ENCODE measurements around the gene AMHR2.
"Not testable (repeated sequence)": the region's sequence is repeated elsewhere in the genome, so short reads cannot be mapped to it uniquely, and the experiment has no call there.

Gene AMHR2

DNA sequence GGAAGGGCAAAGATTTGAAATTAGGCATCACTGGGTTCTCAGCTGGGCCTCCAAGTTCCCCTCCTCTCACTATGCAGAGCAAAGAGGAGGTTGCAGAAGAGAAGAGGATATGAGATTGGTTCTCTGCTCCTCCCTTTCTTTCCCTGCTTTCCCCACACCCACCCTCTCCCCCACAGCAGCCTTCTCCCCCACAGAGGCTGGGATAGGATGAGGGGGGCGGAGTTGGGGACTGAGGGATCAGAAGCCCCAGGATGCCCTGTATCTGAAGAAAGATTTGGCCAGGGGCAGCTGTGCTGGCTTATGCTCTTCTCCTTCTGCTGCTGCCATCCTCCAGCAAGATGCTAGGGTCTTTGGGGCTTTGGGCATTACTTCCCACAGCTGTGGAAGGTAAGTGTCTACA lies at the start of gene AMHR2:
TSS of gene AMHR2 (plus strand) at position 259 of the 400 bp plus-strand sequence. CDS start at position 339, 80 bp downstream.
- Mint-ChIP-seq H3K4me1 (peaks cover 38% of the 10 kb centered on the region), H3K9me3 (no peaks in the 10 kb centered on the region), H3K27ac (peak within 1 kb of the TSS; percentile 49 to 79 (median 66)), H3K27me3 (ENCODE audit: low read depth) (peaks cover 7% of the 10 kb centered on the region), H3K4me3 (peak within 1 kb of the TSS in 2 of 3 experiments; percentile 47 to 60), H3K36me3 (ENCODE audit: low read depth) (no peaks in the 10 kb centered on the region)
- TF ChIP-seq, protein P1, sequence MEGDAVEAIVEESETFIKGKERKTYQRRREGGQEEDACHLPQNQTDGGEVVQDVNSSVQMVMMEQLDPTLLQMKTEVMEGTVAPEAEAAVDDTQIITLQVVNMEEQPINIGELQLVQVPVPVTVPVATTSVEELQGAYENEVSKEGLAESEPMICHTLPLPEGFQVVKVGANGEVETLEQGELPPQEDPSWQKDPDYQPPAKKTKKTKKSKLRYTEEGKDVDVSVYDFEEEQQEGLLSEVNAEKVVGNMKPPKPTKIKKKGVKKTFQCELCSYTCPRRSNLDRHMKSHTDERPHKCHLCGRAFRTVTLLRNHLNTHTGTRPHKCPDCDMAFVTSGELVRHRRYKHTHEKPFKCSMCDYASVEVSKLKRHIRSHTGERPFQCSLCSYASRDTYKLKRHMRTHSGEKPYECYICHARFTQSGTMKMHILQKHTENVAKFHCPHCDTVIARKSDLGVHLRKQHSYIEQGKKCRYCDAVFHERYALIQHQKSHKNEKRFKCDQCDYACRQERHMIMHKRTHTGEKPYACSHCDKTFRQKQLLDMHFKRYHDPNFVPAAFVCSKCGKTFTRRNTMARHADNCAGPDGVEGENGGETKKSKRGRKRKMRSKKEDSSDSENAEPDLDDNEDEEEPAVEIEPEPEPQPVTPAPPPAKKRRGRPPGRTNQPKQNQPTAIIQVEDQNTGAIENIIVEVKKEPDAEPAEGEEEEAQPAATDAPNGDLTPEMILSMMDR (IDR thresholded peaks at IDR 0.05; ENCODE audit: unreplicated experiment in 3 of 3) = no peak

DNA sequence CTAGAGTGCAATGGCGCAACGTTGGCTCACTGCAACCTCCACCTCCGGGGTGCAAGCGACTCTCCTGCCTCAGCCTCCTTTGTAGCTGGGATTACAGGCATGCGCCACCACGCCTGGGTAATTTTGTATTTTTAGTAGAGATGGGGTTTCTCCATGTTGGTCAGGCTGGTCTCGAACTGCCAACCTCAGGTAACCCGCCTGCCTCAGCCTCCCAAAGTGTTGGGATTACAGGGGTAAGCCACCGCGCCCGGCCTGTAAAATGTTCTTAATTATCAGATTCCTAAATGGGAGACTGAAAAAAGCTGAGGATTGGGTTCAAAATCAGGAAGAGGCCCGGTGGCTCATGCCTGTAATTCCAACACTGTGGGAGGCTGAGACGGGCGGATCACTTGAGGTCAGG lies 49.4 kb upstream of the AMHR2 start:
- H3K4me1 Mint-ChIP-seq = peaks cover 28% of the 10 kb centered on the region
- not testable (repeated sequence) for H3K27me3 Mint-ChIP-seq (ENCODE audit: low read depth); H3K36me3 Mint-ChIP-seq (ENCODE audit: low read depth); H3K9me3 Mint-ChIP-seq; H3K4me3 Mint-ChIP-seq
- peak overlapping the region; percentile 81 to 97 (median 96) for H3K27ac Mint-ChIP-seq

DNA sequence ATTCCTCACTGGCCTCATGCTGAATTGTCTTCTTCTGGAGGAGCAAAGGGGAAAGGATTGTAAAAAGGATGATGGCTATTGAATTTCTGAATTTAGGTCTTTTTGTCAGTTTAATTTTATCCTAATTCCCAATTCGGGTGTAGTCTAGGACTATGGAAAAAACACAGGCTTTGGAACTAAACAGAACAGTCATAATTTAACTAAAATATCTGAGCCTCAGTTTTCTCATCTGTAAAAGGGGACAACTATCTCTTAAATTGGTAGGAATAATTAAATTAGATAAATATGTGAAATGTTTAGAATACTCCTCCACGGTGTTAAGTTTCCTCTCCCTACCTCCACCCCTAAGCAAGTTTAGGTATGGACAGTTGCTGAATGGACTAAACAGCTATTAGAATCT lies 46.9 kb upstream of the AMHR2 start:
- Mint-ChIP-seq H3K27me3 (ENCODE audit: low read depth) (no peaks in the 10 kb centered on the region), H3K9me3 (no peaks in the 10 kb centered on the region), H3K36me3 (ENCODE audit: low read depth) (peaks cover 5% of the 10 kb centered on the region), H3K4me3 (no peak overlapping the region), H3K4me1 (peaks cover 22% of the 10 kb centered on the region), H3K27ac (peak overlapping the region in 2 of 3 experiments; percentile 68 to 73)
- TF ChIP-seq, protein P1 (IDR thresholded peaks at IDR 0.05; ENCODE audit: unreplicated experiment in 3 of 3) = no peak

DNA sequence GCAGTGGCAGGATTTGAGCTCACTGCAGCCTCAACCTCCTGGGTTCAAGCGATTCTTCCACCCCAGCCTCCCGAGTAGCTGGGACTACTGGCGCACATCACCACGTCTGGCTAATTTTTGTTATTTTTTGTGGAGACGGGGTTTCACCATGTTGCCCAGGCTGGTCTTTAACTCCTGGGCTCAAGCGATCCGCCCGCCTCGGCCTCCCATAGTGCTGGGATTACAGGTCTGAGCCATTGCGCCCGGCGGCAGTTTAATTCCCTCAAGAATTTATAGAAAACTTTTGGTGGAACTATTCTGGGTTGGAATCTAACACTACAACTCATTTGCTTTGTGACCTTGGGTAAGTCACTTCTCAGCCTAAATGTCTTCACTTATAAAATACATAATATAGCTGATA lies 45.4 kb upstream of the AMHR2 start:
- H3K9me3 Mint-ChIP-seq = no peaks in the 10 kb centered on the region
- H3K4me1 Mint-ChIP-seq = peaks cover 27% of the 10 kb centered on the region
- H3K27ac Mint-ChIP-seq = no peak overlapping the region
- H3K36me3 Mint-ChIP-seq (ENCODE audit: low read depth) = peaks cover 20% of the 10 kb centered on the region
- no peak overlapping the region for H3K4me3 Mint-ChIP-seq
- no peaks in the 10 kb centered on the region for H3K27me3 Mint-ChIP-seq (ENCODE audit: low read depth)
- TF ChIP-seq, protein P1 (IDR thresholded peaks at IDR 0.05; ENCODE audit: unreplicated experiment in 3 of 3) = no peak

DNA sequence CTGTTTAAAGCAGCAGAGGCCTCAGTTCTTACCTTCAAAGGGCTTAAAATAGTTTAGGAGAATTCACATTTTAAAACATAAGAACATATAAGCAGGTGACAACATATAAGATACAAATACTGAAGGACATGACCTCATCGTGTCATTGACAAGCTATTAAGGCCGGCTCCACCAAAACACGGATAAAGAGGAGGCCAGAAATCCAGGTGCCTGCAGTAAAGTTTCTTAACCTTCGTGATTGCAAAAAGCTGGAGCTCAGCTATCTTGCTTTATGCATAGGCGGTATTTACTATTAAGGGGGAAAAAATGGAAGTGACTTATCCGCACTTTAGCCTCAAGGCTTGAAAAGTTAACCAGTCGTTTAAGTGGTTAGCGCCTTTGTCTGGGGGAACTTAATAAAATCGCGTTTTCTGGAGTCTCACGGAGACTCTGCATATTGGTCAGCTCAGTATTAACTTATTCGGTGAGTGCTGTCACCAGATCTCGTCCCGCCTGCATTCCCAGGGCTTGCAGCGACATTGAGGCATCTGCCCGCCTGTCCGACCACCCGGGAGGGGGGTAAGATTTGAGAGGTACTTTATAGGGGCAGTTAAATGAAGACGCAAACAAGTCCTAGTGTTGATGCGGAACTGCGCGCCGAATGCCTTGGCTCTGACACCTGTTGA lies 44.8 kb upstream of the AMHR2 start:
- Mint-ChIP-seq H3K36me3 (ENCODE audit: low read depth) (peaks cover 26% of the 10 kb centered on the region), H3K4me1 (peaks cover 30% of the 10 kb centered on the region), H3K27ac (no peak overlapping the region), H3K9me3 (no peaks in the 10 kb centered on the region), H3K4me3 (no peak overlapping the region), H3K27me3 (ENCODE audit: low read depth) (no peaks in the 10 kb centered on the region)
- TF ChIP-seq, protein P1 (IDR thresholded peaks at IDR 0.05; ENCODE audit: unreplicated experiment in 3 of 3) = no peak

DNA sequence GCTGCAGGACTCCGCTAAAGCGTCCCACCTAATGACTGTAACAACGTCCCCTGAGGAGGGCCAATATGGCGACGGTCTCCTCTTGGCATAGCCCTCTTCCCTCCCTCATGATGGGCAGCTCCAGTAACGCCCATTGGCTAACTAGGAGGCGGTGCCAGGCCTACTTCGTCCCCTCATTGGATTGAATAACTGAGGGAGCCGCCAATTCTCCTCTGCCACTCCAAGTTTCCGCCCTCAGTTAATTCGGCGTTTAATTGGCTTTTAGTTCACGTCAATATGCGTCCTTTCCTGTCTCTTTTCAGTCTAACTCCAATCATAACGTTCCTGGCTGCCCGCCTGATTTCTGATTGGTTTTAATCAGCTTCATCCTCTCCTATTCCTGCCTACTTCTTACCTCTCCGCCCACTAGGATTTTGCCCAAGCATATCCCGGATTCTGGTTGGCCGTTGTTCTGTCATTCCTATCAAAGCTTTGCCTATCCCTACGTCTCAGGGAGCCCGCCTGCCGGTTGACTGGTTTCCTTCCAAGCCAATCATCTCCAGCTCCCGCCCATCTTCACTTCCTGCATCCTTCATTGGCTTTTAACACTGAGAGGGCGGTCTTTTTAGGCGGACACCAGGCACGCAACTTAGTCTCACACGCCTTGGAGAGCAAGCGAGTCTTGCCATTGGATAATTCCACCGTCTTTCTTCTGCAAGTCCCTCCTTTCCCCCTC lies 44.1 kb upstream of the AMHR2 start:
- no peak overlapping the region for H3K4me3 Mint-ChIP-seq
- peaks cover 30% of the 10 kb centered on the region for H3K36me3 Mint-ChIP-seq (ENCODE audit: low read depth)
- no peaks in the 10 kb centered on the region for H3K9me3 Mint-ChIP-seq
- peaks cover 28% of the 10 kb centered on the region for H3K4me1 Mint-ChIP-seq
- H3K27ac Mint-ChIP-seq = no peak overlapping the region
- H3K27me3 Mint-ChIP-seq (ENCODE audit: low read depth) = no peaks in the 10 kb centered on the region
- TF ChIP-seq, protein P1 (IDR thresholded peaks at IDR 0.05; ENCODE audit: unreplicated experiment in 3 of 3) = no peak
